Middle frontal gyrus (tissue), 1 donor: ENCODE results near the gene PRX.

Experiments used
- DNase-seq: peaks from one replicate; pipeline ENCODE4 v3.0.0-alpha.2; 2015; ENCODE audit warnings: low spot score; ENCODE audit errors: extremely low spot score

Gene PRX

GRCh38 chr19:40366697-40367561 lies 46.2 kb downstream of the PRX start:
- peak; percentile 47 for DNase-seq

- peak; percentile 33 for DNase-seq
Measured at GRCh38 chr19:40365613-40366401, 47.4 kb downstream of the PRX start.

- no peak for DNase-seq
Measured at GRCh38 chr19:40365010-40365409, 48.2 kb downstream of the PRX start.

DNA sequence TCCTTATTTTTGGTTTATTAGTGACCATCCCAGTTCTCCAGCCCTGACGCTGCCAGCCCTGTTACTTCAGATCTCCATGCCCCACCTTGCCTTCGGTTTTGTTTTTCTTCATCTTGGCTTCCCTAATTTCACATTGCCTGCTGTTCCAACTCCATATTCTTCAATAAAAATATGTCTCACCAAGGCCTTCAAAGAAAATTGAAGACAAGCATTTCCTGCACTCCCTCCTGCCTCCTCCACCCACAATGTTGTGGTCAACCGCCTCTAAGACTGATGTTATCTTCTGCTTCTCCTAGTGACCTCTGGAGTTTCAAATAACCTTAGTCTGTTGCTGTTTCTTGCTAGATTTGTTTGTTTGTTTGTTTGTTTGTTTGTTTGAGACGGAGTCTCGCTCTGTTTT lies 50.1 kb downstream of the PRX start:
- no peak for DNase-seq

DNA sequence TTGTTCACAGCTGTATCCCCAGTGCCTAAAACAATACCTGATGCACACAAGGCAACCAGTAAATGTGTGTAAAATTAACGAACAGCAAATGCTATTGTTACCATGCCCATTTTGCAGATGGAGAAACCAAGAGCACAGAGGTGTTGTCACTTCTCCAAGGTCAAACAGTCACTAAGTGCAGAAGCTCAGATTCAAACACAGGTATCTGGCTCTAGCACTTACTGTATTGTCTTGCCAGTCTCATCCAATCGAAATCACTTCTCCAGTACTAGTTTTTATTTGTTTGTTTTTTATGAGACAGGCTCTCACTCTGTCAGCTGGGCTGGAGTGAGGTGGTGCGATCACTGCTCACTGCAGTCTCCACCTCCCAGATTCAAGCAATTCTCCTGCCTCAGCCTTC lies 51.0 kb downstream of the PRX start:
- DNase-seq, result no peak

DNA sequence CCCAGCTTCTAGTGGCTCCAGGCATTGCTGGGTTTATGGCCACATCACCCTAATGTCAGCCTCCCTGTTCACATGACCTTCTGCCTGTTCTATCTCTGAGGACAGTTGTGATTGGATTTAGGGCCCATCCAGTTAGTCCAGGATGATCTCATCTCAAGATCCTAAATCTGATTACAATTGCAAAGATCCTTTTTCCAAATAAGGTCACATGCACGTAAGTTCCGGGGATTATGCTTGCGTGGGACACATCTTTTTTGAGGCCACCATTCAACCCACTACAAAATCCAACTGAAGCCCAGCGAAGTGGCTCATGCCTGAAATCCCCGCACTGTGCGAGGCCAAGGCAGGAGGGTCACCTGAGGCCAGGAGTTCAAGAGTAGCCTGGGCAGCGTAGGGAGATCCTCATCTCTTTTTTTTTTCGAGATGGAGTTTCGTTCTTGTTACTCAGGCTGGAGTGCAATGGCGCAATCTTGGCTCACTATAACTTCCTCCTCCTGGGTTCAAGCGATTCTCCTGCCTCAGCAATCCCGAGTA lies 52.4 kb downstream of the PRX start:
- no peak for DNase-seq

- DNase-seq, result no peak
Measured at GRCh38 chr19:40360020-40360707, 53.0 kb downstream of the PRX start.

DNA sequence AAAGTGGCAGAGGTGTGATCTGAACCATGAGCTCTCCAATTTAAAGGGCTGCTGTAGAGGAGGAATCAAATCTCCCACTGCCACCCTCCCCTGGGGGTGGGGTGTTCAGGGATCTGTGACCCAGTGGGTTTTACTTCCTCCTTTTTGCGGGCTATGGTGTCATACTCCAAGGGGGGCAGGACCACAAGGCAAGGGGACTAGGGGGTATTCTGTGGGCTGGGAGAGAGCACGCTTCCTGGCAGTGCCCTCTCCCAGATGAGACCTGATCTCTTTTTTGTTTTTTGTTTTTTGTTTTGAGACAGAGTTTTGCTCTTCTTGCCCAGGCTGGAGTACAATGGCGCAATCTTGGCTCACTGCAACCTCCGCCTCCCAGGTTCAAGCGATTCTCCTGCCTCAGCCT lies 54.4 kb downstream of the PRX start:
- no peak for DNase-seq

GRCh38 chr19:40357640-40358039 lies 55.5 kb downstream of the PRX start:
- DNase-seq, result no peak

- no peak for DNase-seq
Measured at GRCh38 chr19:40356681-40357595, 56.2 kb downstream of the PRX start.

DNA sequence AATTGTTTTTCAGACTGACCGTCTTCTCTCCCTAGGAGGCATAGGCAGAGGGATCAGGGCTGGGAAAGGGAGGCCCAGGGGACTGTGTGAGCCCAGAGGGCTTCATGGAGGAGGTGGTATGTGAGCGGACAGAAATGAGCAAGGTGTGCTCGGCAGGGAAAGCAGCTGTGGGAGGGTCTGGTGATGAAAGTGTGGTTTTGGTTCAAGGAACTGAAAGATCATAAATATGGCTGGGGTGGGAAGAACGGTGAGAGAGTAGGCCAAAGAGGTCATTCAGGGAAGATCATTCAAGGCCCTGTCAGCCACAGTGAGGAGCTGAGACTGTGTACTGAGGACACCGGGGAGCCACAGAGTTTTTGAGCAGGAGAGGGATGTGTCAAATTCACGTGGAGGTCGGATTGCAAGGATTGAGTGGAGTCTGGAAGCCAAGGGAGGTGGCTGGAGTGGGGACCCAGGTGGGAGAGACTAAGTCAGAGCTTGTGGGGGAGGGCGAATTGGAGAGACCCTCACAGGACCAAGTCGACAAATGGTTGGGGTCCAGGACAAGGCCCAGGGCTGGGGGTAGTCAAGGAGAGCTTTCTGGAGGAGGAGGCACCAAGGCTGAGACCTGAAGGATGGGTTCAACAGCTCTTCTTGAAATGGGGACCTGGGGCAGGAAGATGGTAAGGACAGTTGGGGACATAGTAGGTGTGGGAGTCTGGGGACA lies 57.0 kb downstream of the PRX start:
- no peak for DNase-seq

- no peak for DNase-seq
Measured at GRCh38 chr19:40348961-40349507, 64.1 kb downstream of the PRX start.

DNA sequence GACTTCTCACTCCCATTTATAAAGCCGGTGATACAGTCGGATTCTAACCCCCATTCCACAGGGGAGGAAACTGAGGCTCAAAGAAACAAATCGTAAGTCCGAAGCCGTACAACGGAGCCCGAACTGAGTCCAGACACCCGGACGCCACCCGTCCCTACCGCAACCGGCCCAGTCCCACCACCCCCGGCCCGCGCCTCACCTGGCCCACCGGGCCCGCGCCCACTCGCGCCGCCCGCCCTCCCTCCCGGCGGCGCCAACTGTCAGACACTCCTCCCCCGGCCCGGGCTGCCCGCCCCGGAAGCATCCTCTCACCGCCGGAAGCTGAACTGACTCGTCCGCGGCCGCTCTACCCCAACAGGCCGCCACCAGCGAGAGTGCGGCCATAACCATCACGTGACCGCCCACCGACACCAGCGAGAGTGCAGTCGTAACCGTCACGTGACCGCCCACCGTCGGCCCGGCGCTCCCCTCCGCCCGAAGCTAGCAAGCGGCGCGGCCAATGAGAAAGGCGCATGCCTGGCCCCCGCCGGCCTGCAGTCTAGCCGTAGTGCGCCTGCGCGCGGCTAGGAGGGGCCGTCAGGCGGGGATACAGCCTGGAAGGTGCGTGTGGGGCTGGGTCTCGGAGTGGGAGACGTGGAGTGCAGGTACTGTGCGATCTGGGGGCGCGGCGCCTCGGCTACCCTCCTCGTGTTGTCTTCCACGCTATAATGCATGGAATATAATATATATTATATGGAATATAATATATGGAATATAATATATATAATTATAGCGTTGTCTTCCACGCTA lies 64.9 kb downstream of the PRX start, which contains the start of the genes C19orf47 and PLD3:
Gene C19orf47, minus strand, starts transcription at position 273 of the 789 bp plus-strand sequence. CDS start 6,540 bp downstream, outside the sequence.
Gene PLD3, plus strand, starts transcription at position 571 of the 789 bp plus-strand sequence. CDS start 17,789 bp downstream, outside the sequence.
- peak; percentile 99 for DNase-seq

DNA sequence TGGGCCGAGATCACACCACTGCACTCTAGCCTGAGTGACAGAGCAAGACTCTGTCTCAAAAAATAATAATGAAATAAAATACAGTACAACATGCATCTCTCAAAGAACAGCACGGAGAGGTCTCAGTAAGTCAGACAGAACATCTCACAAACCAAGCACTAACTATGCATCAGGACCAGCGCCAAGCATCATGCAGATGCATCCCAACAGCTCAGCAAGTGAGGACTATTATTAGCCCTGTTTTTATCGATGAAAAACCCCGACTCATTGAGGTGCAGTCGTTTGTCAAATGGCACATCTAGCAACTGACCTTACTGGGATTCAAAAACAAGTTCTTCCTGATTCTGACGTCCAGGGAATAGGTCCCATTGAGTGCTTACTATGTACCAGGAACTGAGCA lies 68.8 kb downstream of the PRX start:
- no peak for DNase-seq
